Fibroblast of the conjunctiva (primary cell): ENCODE measurements around the gene ECT2.
"Not testable (repeated sequence)": the region's sequence is repeated elsewhere in the genome, so short reads cannot be mapped to it uniquely, and the experiment has no call there.

Experiments
- DNase-seq: peaks from one replicate; pipeline ENCODE4 v3.0.0-alpha.2; 2010; ENCODE audit warnings: low read depth

Gene ECT2, protein sequence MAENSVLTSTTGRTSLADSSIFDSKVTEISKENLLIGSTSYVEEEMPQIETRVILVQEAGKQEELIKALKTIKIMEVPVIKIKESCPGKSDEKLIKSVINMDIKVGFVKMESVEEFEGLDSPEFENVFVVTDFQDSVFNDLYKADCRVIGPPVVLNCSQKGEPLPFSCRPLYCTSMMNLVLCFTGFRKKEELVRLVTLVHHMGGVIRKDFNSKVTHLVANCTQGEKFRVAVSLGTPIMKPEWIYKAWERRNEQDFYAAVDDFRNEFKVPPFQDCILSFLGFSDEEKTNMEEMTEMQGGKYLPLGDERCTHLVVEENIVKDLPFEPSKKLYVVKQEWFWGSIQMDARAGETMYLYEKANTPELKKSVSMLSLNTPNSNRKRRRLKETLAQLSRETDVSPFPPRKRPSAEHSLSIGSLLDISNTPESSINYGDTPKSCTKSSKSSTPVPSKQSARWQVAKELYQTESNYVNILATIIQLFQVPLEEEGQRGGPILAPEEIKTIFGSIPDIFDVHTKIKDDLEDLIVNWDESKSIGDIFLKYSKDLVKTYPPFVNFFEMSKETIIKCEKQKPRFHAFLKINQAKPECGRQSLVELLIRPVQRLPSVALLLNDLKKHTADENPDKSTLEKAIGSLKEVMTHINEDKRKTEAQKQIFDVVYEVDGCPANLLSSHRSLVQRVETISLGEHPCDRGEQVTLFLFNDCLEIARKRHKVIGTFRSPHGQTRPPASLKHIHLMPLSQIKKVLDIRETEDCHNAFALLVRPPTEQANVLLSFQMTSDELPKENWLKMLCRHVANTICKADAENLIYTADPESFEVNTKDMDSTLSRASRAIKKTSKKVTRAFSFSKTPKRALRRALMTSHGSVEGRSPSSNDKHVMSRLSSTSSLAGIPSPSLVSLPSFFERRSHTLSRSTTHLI

DNA sequence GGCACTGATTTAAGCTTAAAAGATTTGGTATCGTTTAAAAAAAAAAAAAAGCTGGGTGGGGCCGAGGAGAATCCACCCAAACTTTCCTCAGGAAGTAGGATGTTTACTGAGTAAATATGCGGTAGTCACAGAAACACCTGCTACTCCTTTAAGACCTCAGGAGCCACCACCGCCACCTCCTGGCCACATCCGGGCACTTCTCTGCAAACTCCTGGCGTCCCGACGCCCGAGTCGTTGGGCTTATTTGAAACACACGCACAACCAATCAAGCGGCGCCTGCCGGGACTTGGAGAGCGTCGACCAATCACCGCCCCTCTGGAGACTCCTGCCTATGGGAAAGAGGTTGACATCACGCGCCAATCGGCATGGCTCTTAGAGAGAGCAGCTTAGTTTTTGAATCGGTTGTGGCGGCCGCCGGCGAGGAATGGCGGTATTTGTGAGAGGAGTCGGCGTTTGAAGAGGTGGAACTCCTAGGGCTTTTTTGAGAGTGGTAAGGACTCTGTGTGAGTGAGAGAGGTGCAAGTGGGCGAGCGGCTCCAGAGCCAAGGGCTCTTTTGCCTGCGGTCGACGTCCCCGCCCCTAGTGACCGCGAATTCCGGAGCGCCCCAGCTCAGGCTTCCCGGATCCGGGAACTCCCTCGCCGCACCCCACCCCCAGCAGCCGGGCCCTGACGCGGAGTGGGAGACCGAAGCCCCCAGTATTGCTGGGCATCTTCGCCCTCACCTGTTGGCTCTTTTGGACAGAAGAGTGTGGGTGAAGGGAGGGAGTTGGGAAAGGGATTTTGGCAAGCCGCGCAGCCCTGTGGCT, at the start of gene ECT2:
TSS of gene ECT2 (plus strand) at position 359 of the 807 bp plus-strand sequence. CDS start 3,805 bp downstream, outside the sequence.
- peak; percentile 99 for DNase-seq

GRCh38 chr3:172700936-172701455, 49.5 kb upstream of the ECT2 start:
- DNase-seq = no peak

DNA sequence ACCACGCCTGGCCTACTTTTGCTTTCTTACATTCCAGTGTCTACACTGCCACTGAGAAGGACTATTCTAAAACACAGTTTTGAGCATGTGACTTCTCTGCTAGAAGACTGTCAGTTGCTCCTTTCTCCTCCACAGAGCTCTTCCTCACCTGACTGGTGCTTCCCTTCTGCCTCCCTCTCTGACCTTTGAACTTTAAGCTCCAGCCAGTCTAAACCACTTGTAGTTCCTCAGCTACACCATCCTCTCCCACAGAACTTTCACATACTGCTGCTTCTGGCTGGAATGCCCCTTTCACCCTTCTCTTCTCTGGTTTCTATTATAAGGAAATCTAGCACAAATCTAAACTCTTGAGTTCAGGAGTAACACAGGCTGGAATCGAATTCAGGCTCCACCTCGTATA, 48.8 kb upstream of the ECT2 start:
- no peak for DNase-seq

DNA sequence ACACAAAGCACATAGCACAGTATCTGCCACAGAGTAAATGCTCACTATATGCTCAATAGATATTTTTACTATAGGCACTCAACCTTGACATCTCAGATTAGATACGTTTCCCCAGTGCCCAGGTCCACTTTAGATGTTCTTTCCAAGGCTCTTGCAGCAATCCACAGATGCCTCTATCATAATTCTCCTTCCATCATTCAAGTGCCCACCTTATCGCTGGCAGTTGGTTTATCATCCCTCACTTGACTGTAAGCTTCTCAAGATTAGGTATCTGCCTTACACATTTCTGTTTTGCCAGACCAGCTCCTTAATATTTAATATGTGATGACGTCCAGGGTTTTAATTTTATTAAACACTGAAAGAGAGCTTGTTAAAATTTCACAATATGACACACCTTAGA, 48.3 kb upstream of the ECT2 start:
- no peak for DNase-seq

DNA sequence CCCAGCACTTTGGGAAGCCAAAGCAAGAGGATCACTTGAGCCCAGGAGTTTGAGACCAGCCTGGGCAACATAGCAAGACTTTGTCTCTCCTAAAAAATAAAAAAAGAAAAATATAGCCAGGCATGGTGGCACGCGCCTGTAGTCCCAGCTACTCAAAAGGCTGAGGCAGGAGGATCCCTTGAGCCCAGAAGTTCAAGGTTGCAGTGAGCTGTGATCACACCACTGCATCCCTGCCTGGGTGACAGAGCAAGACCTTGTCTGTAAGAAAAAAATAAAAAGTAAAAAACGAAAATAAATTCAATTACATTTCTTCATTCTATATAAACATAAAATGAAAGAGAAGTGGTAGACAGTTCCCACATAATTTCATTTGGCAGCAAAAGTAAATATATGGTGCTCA, 47.8 kb upstream of the ECT2 start:
- DNase-seq = not testable (repeated sequence)

GRCh38 chr3:172704001-172704400, 46.5 kb upstream of the ECT2 start:
- DNase-seq = no peak

GRCh38 chr3:172705170-172705569, 45.4 kb upstream of the ECT2 start:
- no peak for DNase-seq

DNA sequence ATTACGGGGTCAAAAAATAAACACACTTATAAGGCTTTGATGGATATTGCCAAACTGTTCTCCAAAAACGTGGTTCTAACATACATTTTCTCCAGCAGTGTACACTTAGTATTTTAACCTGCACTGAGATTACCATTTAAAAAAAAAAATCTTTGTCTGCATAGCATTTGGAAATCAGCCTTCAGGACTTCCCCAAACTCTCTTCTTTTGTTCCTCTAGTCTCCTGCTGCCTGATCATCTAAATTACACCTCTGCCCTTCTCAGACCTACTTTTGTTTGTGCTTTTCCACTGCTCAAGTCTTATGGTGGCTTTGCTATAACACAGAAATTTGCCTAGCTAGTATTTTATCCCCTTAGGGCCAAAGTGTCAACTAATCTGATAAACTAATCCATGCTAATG, 43.5 kb upstream of the ECT2 start:
- DNase-seq = no peak

DNA sequence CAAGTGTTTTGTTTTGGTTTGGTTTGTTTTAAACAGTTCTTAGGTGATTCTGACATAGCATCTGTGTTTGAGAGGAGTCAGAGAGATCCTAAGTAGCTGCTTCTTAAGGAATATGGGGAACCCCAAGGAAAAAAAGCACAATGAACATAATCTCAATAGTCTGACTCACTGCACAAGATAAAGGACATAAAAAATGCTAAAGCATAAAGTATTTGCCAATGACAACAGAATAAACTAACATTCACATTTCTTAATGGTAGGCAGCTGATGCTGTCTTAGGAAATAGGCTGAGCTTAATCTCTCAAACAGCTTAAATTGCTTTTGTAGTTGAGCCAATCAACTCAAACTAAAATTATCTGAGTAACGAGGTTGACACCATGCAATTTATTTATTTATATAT, 42.6 kb upstream of the ECT2 start:
- DNase-seq = no peak

GRCh38 chr3:172708921-172709773, 41.4 kb upstream of the ECT2 start:
- no peak for DNase-seq

DNA sequence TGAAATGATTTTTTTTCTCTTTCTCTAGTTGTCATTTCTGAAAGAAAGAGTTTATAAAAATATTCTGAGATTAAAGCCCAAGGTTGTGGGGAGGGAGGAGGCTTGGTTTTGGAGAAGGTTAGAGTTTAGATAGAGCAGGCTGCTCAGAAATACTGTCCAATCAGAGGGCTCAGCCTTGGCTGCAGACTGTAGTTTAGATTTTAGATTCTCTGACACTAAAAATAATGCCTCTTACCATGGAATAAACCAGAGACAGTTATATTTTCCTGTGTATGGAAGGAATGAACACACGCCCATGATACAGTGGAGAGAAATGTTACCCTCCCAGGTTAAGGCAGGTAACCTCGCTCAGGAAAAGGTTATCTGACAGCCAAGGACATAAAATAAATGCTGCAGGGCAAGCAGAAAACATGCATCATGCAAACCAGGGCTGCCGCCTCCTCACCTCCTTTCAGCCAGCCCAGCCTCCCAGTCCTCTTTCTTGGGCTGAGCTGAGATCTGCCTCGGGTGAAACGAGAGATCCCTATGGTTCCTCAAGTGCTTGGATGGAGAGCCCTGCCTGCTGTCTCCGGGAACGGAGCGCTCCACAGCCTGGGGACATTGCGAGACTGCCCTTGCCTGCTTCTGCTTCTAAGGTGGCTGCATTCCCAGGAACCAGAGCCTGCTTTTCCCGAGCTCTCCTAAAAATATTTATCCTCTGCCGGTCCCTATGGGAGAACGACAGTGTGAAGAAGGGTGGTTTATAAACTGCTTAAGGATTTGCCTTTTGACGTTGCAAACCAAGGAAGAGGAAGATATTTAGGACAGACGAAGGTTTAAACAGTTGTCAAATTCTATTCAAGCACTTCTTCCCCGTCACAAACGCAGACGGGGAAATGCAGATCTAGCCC, 40.5 kb upstream of the ECT2 start:
- DNase-seq = no peak

DNA sequence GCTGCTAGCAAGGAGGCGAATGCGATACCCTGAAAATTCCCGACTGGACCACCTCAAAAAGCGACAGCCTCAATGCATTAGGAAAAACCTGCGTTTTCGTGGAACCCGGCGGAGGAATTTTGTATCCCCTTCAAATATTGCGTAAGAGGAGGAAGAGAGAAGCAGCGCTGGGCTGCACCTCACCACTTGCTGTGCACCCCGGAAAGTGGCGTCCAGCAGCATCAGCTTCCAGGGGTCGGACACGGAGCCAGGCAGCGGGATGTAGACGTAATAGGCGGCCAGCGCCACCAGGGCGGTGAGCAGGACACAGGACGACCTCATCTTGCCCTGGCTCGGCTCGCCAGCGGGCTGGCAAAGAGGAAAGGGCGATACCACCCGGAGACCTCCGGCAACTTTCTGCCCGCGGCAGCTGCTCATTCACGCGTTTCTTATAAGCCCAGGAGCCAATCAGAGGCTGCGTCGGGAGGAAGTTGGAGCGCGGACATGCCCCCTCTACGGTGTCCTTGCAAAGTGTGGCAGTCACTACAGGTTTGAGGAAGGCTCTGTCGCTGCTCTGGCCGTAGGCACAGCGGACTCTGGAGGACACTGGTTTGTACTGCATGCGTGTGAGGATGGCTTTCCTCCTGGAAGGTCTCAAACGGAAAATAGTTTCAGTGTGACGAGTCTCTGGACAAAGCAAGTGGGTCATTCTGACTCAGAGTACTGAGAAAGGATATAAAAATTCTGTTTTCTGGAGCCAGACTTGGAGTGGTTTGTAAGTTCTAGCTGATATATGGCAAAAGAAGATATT, 39.7 kb upstream of the ECT2 start, which contains the start of gene NCEH1:
TSS of gene NCEH1 (minus strand) at position 404 of the 790 bp plus-strand sequence. CDS start at position 321, 83 bp downstream.
- peak; percentile 92 for DNase-seq

DNA sequence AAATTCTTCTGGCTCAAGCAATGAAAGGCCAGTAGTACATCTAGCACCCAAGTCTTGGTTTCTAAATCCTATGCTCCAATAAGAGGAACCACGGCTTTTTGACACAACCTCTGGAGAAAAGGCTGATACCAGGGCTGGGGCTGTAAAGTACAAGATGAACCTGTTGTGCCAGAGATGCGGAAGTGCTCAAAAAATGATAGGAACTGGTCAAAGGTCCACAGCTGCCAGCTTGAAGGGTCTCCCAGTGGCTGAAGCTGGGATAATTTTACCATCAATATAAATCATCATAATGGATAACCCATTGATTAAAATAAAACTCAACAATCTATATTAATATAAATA, 39.1 kb upstream of the ECT2 start:
- DNase-seq = no peak

- DNase-seq = no peak
Observed at GRCh38 chr3:172713316-172713715, 37.2 kb upstream of the ECT2 start.

- no peak for DNase-seq
Observed at GRCh38 chr3:172716476-172716875, 34.0 kb upstream of the ECT2 start.

- DNase-seq = no peak
Observed at GRCh38 chr3:172717493-172718088, 32.9 kb upstream of the ECT2 start.

DNA sequence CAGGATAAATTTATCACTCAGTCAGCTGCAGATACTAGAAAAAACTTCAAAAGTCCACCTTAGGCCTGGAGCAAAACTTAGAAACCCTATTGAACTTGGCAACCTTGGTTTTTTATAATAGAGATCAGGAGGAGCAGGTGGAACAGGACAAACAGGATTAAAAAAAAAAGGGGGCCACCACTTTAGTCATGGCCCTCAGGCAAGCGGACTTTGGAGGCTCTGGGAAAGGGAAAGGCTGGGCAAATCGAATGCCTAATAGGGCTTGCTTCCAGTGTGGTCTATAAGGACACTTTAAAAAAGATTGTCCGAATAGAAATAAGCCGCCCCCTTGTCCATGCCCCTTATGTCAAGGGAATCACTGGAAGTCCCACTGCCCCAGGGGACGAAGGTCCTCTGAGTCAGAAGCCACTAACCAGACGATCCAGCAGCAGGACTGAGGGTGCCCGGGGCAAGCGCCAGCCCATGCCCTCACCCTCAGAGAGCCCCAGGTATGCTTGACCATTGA, 27.9 kb upstream of the ECT2 start:
- not testable (repeated sequence) for DNase-seq

DNA sequence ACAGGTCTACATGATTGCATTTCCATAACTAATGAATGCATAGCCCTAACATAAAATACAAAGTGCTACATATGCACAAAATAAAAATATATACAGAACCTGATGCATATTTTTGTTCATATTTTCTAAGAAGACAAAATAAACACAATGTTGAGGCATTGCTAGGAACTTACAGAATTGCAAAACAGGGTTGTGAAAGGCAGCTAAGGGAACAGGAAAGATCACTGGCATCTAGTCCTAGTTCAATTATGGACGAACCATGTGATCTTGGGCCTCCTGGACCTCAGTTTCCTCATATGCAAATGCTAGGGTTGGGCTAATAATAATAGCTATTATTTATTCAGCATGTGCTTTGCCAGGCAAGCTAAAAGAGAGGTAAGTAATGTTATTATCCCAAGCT, 24.1 kb upstream of the ECT2 start:
- DNase-seq = no peak
